ENCODE measurements around the gene FBXL17.

DNA sequence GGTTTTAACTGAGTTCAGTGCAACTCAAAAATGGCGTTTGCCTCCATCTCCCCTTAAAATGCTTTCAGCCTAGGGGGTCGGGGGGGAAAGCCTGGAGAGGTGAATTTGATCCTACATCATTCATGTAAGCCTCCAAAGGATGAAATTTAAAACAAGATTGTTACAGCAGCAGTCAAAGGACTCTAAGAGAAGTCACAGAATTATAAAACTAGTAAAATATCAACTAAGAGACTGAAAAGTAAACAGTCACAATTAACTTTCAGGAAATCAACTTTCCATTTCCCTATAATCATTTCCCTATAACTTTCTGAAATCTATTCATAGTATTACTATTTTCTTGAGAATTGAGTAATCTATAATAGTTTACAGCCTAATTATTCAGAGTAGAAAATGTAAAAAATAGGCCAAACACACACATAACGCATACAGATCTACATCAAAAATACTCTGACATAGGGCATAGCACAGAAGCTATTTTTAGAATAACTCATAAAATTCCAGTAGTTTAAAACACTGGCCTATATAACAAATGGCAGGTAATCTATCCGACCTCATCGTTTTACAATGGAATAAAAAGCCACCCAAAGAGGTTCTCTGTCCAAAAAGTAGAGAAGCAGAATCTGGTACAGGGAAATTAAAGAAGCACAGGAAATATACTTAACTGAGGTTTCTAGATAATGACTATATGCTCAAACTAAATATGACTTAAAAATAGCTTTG lies 37.6 kb downstream of the FBXL17 start:
- no peak for TF ChIP-seq EP300 (IDR thresholded peaks at IDR 0.05)
- no peak for TF ChIP-seq MAFK (IDR thresholded peaks at IDR 0.05; ENCODE audit: partially characterized antibody)
- no peak for TF ChIP-seq RFX5 (IDR thresholded peaks at IDR 0.05)
- TF ChIP-seq, protein P1, sequence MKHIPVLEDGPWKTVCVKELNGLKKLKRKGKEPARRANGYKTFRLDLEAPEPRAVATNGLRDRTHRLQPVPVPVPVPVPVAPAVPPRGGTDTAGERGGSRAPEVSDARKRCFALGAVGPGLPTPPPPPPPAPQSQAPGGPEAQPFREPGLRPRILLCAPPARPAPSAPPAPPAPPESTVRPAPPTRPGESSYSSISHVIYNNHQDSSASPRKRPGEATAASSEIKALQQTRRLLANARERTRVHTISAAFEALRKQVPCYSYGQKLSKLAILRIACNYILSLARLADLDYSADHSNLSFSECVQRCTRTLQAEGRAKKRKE (CRISPR knock-in tag; IDR thresholded peaks at IDR 0.05; ENCODE audit: low read depth), result no peak
- TF ChIP-seq, protein P2, sequence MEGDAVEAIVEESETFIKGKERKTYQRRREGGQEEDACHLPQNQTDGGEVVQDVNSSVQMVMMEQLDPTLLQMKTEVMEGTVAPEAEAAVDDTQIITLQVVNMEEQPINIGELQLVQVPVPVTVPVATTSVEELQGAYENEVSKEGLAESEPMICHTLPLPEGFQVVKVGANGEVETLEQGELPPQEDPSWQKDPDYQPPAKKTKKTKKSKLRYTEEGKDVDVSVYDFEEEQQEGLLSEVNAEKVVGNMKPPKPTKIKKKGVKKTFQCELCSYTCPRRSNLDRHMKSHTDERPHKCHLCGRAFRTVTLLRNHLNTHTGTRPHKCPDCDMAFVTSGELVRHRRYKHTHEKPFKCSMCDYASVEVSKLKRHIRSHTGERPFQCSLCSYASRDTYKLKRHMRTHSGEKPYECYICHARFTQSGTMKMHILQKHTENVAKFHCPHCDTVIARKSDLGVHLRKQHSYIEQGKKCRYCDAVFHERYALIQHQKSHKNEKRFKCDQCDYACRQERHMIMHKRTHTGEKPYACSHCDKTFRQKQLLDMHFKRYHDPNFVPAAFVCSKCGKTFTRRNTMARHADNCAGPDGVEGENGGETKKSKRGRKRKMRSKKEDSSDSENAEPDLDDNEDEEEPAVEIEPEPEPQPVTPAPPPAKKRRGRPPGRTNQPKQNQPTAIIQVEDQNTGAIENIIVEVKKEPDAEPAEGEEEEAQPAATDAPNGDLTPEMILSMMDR (IDR thresholded peaks at IDR 0.05), result no peak

Measured in A549 (cell line).